B cell (primary cell): Measurements from ENCODE around the gene ABR. TPM values are rescaled to one million over a fixed set of nuclear protein-coding genes. Genes with fewer than 3 reads are reported as not detected.

Experiments
- ATAC-seq: fragments of 200-7000 bp; cut with Tn5 transposase; one replicate; pipeline ENCODE4 v1.10.0; 2021; ENCODE audit warnings: low read depth, mild to moderate bottlenecking, moderate number of reproducible peaks, moderate library complexity
- CTCF ChIA-PET: fragments of 350-600 bp; sonication (Branson Sonifier 250); formaldehyde crosslinking; loops from one replicate; lab custom pipeline; 2021; ENCODE audit warnings: antibody characterized with exemption, inconsistent platforms; lab: Charles Lee
- POLR2A ChIA-PET: fragments of 350-600 bp; sonication (Branson Sonifier 250); formaldehyde crosslinking; loops from one replicate; lab custom pipeline; 2021; ENCODE audit warnings: antibody characterized with exemption; lab: Charles Lee
- DNase-seq: peaks from one replicate; pipeline ENCODE4 v3.0.0; 2013
- H2AFZ ChIP-seq: 2 replicates; pipeline ENCODE4 v1.6.1; 2012; ENCODE audit warnings: mild to moderate bottlenecking, low read depth, low read length; ENCODE audit not compliant: insufficient read depth, poor library complexity, severe bottlenecking
- H3K27ac ChIP-seq, 2 donors: 1 replicate in 1 of 2; 2 replicates in 1 of 2; pipeline ENCODE4 v1.5.1; 2012 to 2013; ENCODE audit warnings: low read length in 2 of 2, mild to moderate bottlenecking in 2 of 2, moderate library complexity in 1 of 2
- H3K27me3 ChIP-seq, 4 experiments: fragments of 200-600 bp in 1 of 4; sonication (generic) in 1 of 4; replicated peaks in 1 of 4; 1 replicate in 2 of 4; 2 replicates in 2 of 4; pipeline versions ENCODE4 v1.6.1 to v1.7.0; 2013 to 2016; ENCODE audit warnings: low read length in 3 of 4, mild to moderate bottlenecking in 2 of 4, mixed read lengths in 1 of 4, moderate library complexity in 1 of 4; ENCODE audit not compliant: insufficient read depth in 4 of 4, control insufficient read depth in 3 of 4; ENCODE audit errors: control extremely low read depth in 1 of 4
- H3K36me3 ChIP-seq, 2 experiments: replicated peaks in 1 of 2; 1 replicate in 1 of 2; 2 replicates in 1 of 2; pipeline versions ENCODE4 v1.6.1 to v1.7.1; 2013; ENCODE audit warnings: low read length in 1 of 2; ENCODE audit not compliant: insufficient read depth in 2 of 2, control insufficient read depth in 1 of 2; ENCODE audit errors: control extremely low read depth in 1 of 2, extremely low read depth in 1 of 2
- H3K4me1 ChIP-seq, 2 donors: fragments of 200-600 bp in 1 of 2; sonication (generic) in 1 of 2; 1 replicate in 1 of 2; 2 replicates in 1 of 2; pipeline versions ENCODE4 v1.5.1 to v1.6.1; 2013 to 2017; ENCODE audit warnings: low read length in 2 of 2; ENCODE audit not compliant: control insufficient read depth in 2 of 2, insufficient read depth in 2 of 2
- H3K4me2 ChIP-seq: replicated peaks from 2 replicates; pipeline ENCODE3; 2012; ENCODE audit warnings: mild to moderate bottlenecking, low read depth, low read length; ENCODE audit not compliant: poor library complexity, severe bottlenecking
- H3K4me3 ChIP-seq, 5 experiments: fragments of 200-600 bp in 1 of 5; sonication (generic) in 1 of 5; 1 replicate in 3 of 5; 2 replicates in 2 of 5; pipeline versions ENCODE4 v1.5.1 to v1.7.0; 2011 to 2016; ENCODE audit warnings: low read length in 4 of 5, mild to moderate bottlenecking in 4 of 5, low read depth in 2 of 5, control low read depth in 1 of 5, moderate library complexity in 1 of 5; ENCODE audit not compliant: insufficient read depth in 1 of 5; ENCODE audit errors: control extremely low read depth in 1 of 5, extremely low read depth in 1 of 5
- H3K79me2 ChIP-seq: fragments of 200-600 bp; sonication (generic); one replicate; pipeline ENCODE4 v1.6.0; 2016; ENCODE audit warnings: low read length; ENCODE audit not compliant: control insufficient read depth, insufficient read depth
- H3K9ac ChIP-seq: fragments of 200-600 bp; sonication (generic); 2 replicates; pipeline ENCODE4 v1.6.1; 2017; ENCODE audit warnings: mild to moderate bottlenecking, low read length, moderate library complexity
- H3K9me3 ChIP-seq, 3 donors: one replicate each; pipeline versions ENCODE4 v1.6.1 to v1.7.1; 2013; ENCODE audit warnings: low read length in 2 of 3; ENCODE audit not compliant: control insufficient read depth in 2 of 3, insufficient read depth in 1 of 3; ENCODE audit errors: control extremely low read depth in 1 of 3
- H4K20me1 ChIP-seq: 2 replicates; pipeline ENCODE4 v1.6.0; 2012; ENCODE audit warnings: mild to moderate bottlenecking, low read length; ENCODE audit not compliant: insufficient read depth, control insufficient read depth, poor library complexity, severe bottlenecking
- H3K27ac Mint-ChIP-seq: one replicate; pipeline ENCODE4 v1.8.0; 2021; ENCODE audit warnings: mixed read lengths
- H3K27me3 Mint-ChIP-seq: one replicate; pipeline ENCODE4 v1.8.0; 2021; ENCODE audit warnings: mixed read lengths
- H3K4me1 Mint-ChIP-seq: one replicate; pipeline ENCODE4 v1.8.0; 2021; ENCODE audit warnings: mixed read lengths
- H3K4me3 Mint-ChIP-seq: one replicate; pipeline ENCODE4 v1.8.0; 2021; ENCODE audit warnings: mixed read lengths
- H3K9me3 Mint-ChIP-seq: one replicate; pipeline ENCODE4 v1.8.0; 2022; ENCODE audit warnings: mixed read lengths; ENCODE audit not compliant: insufficient read depth
- EZH2 ChIP-seq: IDR thresholded peaks from 2 replicates; pipeline ENCODE4 v1.6.1; 2012; ENCODE audit warnings: borderline replicate concordance, low read depth, mild to moderate bottlenecking, moderate library complexity, low read length; ENCODE audit not compliant: insufficient read depth, poor library complexity, severe bottlenecking
- WGBS: methylation state at CpG from one replicate; pipeline ENCODE4 v1.1.5; 2013; ENCODE audit warnings: missing lambda C conversion rate; ENCODE audit not compliant: insufficient coverage; 5-methylcytosine and 5-hydroxymethylcytosine counted together
- intact Hi-C: fragments of 100-400 bp; cut with micrococcal nuclease; formaldehyde crosslinking; loops from one replicate; pipeline ENCODE4 v1.10.0; 2022
- polyA plus RNA-seq: library from polyadenylated mRNA; depleted of rRNA; stranded (reverse); fragments of >200 nt; gene quantifications from 2 replicates; pipeline ENCODE4 v1.2.3, GENCODE V29; 2012
- total RNA-seq, 2 donors: library from RNA; stranded (reverse); fragments of 120-200 nt in 1 of 2; gene quantifications; 1 replicate in 1 of 2; 2 replicates in 1 of 2; pipeline versions ENCODE4 v1.2.3 to v1.2.4, GENCODE V29; 2013 to 2022
- TF ChIP-seq, protein P1 (sequence below): fragments of 200-600 bp; IDR thresholded peaks from one replicate; pipeline ENCODE4 v1.8.0; 2022; ENCODE audit warnings: antibody characterized with exemption, mild to moderate bottlenecking

The ABR gene
- total and polyA plus RNA-seq, 2 donors (not counting 1 experiment from before 2014, with no cell fraction given) = 79.8 to 262 TPM

DNA sequence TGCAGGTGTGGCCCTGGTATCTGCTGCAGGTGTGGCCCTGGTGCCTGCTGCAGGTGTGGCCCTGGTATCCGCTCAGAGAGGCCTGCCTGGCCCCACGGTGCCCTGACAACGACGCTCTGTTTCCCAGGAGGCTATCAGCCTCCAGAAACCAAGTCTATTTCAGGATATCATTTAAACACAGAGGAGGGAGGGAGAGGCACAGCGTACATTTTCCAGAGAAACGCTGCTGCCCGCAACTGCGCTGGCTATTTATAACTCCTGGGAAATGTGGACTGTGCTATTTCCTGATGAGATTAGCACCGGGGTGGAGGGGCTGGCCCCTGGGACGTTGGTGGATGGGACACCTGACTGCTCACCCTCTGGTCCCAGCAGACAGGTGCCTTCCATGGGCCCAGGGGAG, 160.3 kb downstream of the ABR start:
- Histone ChIP-seq H3K27ac (no peak overlapping the region), H3K9ac (no peak overlapping the region), H2AFZ (no peak overlapping the region), H3K4me2 (no peak overlapping the region), H3K4me3 (no peak overlapping the region), H3K36me3 (peaks cover 1 to 3% of the 10 kb centered on the region in 2 experiments), H3K79me2 (peaks cover 8% of the 10 kb centered on the region), H3K27me3 (no peaks in the 10 kb centered on the region), H4K20me1 (peaks cover 48% of the 10 kb centered on the region), H3K9me3 (no peaks in the 10 kb centered on the region), H3K4me1 (no peaks in the 10 kb centered on the region)
- H3K9me3 Mint-ChIP-seq = no peaks in the 10 kb centered on the region
- no peak overlapping the region for H3K4me3 Mint-ChIP-seq
- ATAC-seq (no peak), DNase-seq (no peak)
- TF ChIP-seq, protein P1, sequence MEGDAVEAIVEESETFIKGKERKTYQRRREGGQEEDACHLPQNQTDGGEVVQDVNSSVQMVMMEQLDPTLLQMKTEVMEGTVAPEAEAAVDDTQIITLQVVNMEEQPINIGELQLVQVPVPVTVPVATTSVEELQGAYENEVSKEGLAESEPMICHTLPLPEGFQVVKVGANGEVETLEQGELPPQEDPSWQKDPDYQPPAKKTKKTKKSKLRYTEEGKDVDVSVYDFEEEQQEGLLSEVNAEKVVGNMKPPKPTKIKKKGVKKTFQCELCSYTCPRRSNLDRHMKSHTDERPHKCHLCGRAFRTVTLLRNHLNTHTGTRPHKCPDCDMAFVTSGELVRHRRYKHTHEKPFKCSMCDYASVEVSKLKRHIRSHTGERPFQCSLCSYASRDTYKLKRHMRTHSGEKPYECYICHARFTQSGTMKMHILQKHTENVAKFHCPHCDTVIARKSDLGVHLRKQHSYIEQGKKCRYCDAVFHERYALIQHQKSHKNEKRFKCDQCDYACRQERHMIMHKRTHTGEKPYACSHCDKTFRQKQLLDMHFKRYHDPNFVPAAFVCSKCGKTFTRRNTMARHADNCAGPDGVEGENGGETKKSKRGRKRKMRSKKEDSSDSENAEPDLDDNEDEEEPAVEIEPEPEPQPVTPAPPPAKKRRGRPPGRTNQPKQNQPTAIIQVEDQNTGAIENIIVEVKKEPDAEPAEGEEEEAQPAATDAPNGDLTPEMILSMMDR = no peak
- no peak for TF ChIP-seq EZH2
- 76% methylated on average over 7 of the region's 10 CpGs for WGBS
- H3K27ac Mint-ChIP-seq = peak overlapping the region; percentile 20
- no peaks in the 10 kb centered on the region for H3K4me1 Mint-ChIP-seq
- CTCF ChIA-PET = interaction anchor here (0.9 to 1.1 kb wide), 2 partner anchors 21 to 37 kb away, joined by 3 read pairs; no protein-coding TSS in a partner anchor
- POLR2A ChIA-PET = no interaction called here
- intact Hi-C loops = no loop called here
- H3K27me3 Mint-ChIP-seq = no peaks in the 10 kb centered on the region

DNA sequence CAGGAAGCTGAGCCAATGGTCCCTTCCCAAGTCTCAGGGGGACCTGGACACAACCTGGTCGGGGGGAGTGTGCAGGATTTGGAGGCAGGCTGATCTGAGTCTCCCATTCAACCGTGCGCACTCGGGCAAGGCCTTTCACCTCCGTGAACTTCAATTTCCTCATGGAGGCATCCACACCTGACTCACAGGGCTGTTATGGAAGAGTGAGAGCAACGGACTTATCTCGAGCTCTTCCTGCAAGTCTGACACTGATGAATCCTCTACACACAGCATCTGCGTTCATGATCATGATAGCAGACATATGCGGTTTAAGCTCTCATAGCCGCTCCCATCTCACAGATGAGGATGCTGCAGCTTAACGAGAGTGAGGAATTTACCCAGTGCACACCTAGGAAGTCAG, 161.2 kb downstream of the ABR start:
- CTCF ChIA-PET = no interaction called here
- no peaks in the 10 kb centered on the region for H3K9me3 ChIP-seq
- Mint-ChIP-seq H3K9me3 (no peaks in the 10 kb centered on the region), H3K4me3 (no peak overlapping the region), H3K4me1 (no peaks in the 10 kb centered on the region), H3K27me3 (no peaks in the 10 kb centered on the region), H3K27ac (no peak overlapping the region)
- H3K27ac ChIP-seq = no peak overlapping the region
- no peaks in the 10 kb centered on the region for H3K27me3 ChIP-seq
- no peak for TF ChIP-seq EZH2
- TF ChIP-seq, protein P1 = no peak
- intact Hi-C loops = no loop called here
- peaks cover 48% of the 10 kb centered on the region for H4K20me1 ChIP-seq
- H2AFZ ChIP-seq = no peak overlapping the region
- peaks cover 8% of the 10 kb centered on the region for H3K79me2 ChIP-seq
- no peak for DNase-seq
- peaks cover 1 to 3% of the 10 kb centered on the region in 2 experiments for H3K36me3 ChIP-seq
- no peak overlapping the region for H3K4me2 ChIP-seq
- WGBS = 97% methylated on average over 10 of the region's 11 CpGs
- no peaks in the 10 kb centered on the region for H3K4me1 ChIP-seq
- POLR2A ChIA-PET = no interaction called here
- no peak overlapping the region for H3K4me3 ChIP-seq
- no peak overlapping the region for H3K9ac ChIP-seq
- ATAC-seq = no peak
